Keratinocyte (primary cell): ENCODE results near the gene MYH10. TPM values are rescaled to one million over a fixed set of nuclear protein-coding genes. Genes with fewer than 3 reads are reported as not detected.
A peak's percentile ranks its signal among the peaks of the same experiment; 100 is the strongest.

Experiments
- DNase-seq: peaks from one replicate; pipeline ENCODE4 v3.0.0-alpha.2; 2011; ENCODE audit warnings: low read depth, missing footprints, low spot score
- FAIRE-seq: peaks from 2 replicates; lab custom pipeline; 2011; peaks lifted over from hg19 to GRCh38; lab: Jason Lieb, UNC
- H2AFZ ChIP-seq: 2 replicates; pipeline ENCODE4 v1.6.0; 2012; ENCODE audit warnings: low read length, control low read depth, inconsistent platforms; ENCODE audit not compliant: control insufficient read depth
- H3K27ac ChIP-seq: 2 replicates; pipeline ENCODE4 v1.5.1; 2011; ENCODE audit warnings: low read length; ENCODE audit not compliant: control insufficient read depth, insufficient read depth
- H3K27me3 ChIP-seq: 3 replicates; pipeline ENCODE4 v1.6.0; 2011; ENCODE audit warnings: low read length; ENCODE audit not compliant: control insufficient read depth, insufficient read depth; ENCODE audit errors: extremely low read depth
- H3K36me3 ChIP-seq, 2 experiments: 2 replicates in 1 of 2; 3 replicates in 1 of 2; pipeline ENCODE4 v1.5.1; 2011; ENCODE audit warnings: low read length in 2 of 2, mild to moderate bottlenecking in 1 of 2; ENCODE audit not compliant: control insufficient read depth in 2 of 2, insufficient read depth in 2 of 2; ENCODE audit errors: extremely low read depth in 1 of 2
- H3K4me1 ChIP-seq: 3 replicates; pipeline ENCODE4 v1.5.1; 2011; ENCODE audit warnings: low read length; ENCODE audit not compliant: control insufficient read depth, insufficient read depth; ENCODE audit errors: extremely low read depth
- H3K4me2 ChIP-seq: 3 replicates; pipeline ENCODE4 v1.6.0; 2011; ENCODE audit warnings: low read depth, low read length; ENCODE audit not compliant: control insufficient read depth, insufficient read depth; ENCODE audit errors: extremely low read depth
- H3K4me3 ChIP-seq, 3 experiments: fragments of 200-600 bp in 1 of 3; sonication (generic) in 1 of 3; 2 replicates in 2 of 3; 3 replicates in 1 of 3; pipeline ENCODE4 v1.5.1; 2011 to 2016; ENCODE audit warnings: low read length in 3 of 3, mild to moderate bottlenecking in 3 of 3, control low read depth in 2 of 3, inconsistent platforms in 1 of 3, low read depth in 1 of 3, mixed read lengths in 1 of 3, mixed run types in 1 of 3, moderate library complexity in 1 of 3; ENCODE audit not compliant: control insufficient read depth in 2 of 3, insufficient read depth in 2 of 3; ENCODE audit errors: extremely low read depth in 1 of 3
- H3K79me2 ChIP-seq: 2 replicates; pipeline ENCODE4 v1.6.0; 2012; ENCODE audit warnings: low read length; ENCODE audit not compliant: control insufficient read depth, insufficient read depth
- H3K9ac ChIP-seq: 3 replicates; pipeline ENCODE4 v1.6.0; 2011; ENCODE audit warnings: low read length; ENCODE audit not compliant: control insufficient read depth, insufficient read depth; ENCODE audit errors: extremely low read depth
- H3K9me1 ChIP-seq: 3 replicates; pipeline ENCODE4 v1.6.0; 2011; ENCODE audit warnings: low read length; ENCODE audit not compliant: control insufficient read depth, insufficient read depth; ENCODE audit errors: extremely low read depth
- H3K9me3 ChIP-seq: 2 replicates; pipeline ENCODE4 v1.5.1; 2012; ENCODE audit warnings: low read depth, low read length; ENCODE audit not compliant: control insufficient read depth
- H4K20me1 ChIP-seq: 3 replicates; pipeline ENCODE4 v1.6.0; 2011; ENCODE audit warnings: low read length; ENCODE audit not compliant: control insufficient read depth, insufficient read depth; ENCODE audit errors: extremely low read depth
- CTCF ChIP-seq, 3 experiments: IDR thresholded peaks in 1 of 3; conservative IDR thresholded peaks in 1 of 3; optimal IDR thresholded peaks in 1 of 3; 2 replicates in 2 of 3; 3 replicates in 1 of 3; pipeline versions ENCODE3 to v1.5.1; 2011; ENCODE audit warnings: low read length in 3 of 3, mild to moderate bottlenecking in 3 of 3, moderate library complexity in 2 of 3, control low read depth in 1 of 3, inconsistent platforms in 1 of 3; ENCODE audit not compliant: insufficient read depth in 2 of 3; ENCODE audit errors: extremely low read depth in 1 of 3
- EZH2 ChIP-seq: IDR thresholded peaks from one replicate; pipeline ENCODE4 v1.6.1; 2012; ENCODE audit warnings: inconsistent platforms, mild to moderate bottlenecking, low read length, moderate library complexity
- dilution Hi-C: fragments of 300-500 bp; cut with MboI; formaldehyde crosslinking; loops from one replicate; pipeline ENCODE4 v1.7.0; 2020; ENCODE audit warnings: low sequenced_read_pairs; ENCODE audit not compliant: extremely low pct_ligation_motif_present
- polyA plus RNA-seq, 5 experiments: library from polyadenylated mRNA; depleted of rRNA in 3 of 5; stranded (reverse) in 3 of 5; stranded (forward) in 1 of 5; unstranded in 1 of 5; fragments of >200 nt; gene quantifications; 1 replicate in 1 of 5; 2 replicates in 3 of 5; 3 replicates in 1 of 5; pipeline versions ENCODE4 v1.2.1 to v1.2.3, GENCODE V29; 2011 to 2012; ENCODE audit warnings: missing spikeins in 2 of 5, low read depth in 1 of 5, low replicate concordance in 1 of 5

The MYH10 gene
- polyA plus RNA-seq, 1 donor (not counting 4 experiments of a cell fraction or from before 2014, with no cell fraction given): 21.2 TPM

- Histone ChIP-seq H3K4me3 (no peak overlapping the region), H3K27ac (no peak overlapping the region), H3K9me3 (no peaks in the 10 kb centered on the region), H3K79me2 (no peaks in the 10 kb centered on the region), H3K9ac (no peak overlapping the region), H4K20me1 (no peaks in the 10 kb centered on the region), H3K27me3 (no peaks in the 10 kb centered on the region), H3K4me1 (no peaks in the 10 kb centered on the region), H3K4me2 (no peak overlapping the region), H3K9me1 (peaks cover 3% of the 10 kb centered on the region), H3K36me3 (peaks cover 6 to 12% of the 10 kb centered on the region in 2 experiments), H2AFZ (no peak overlapping the region)
- dilution Hi-C loops: no loop called here
- FAIRE-seq: peak; percentile 13
- no peak for TF ChIP-seq EZH2
- TF ChIP-seq CTCF (optimal IDR thresholded peaks at IDR 0.05 in 1 of 3, IDR thresholded peaks at IDR 0.05 in 1 of 3, conservative IDR thresholded peaks at IDR 0.05 in 1 of 3; ENCODE audit: extremely low read depth in 1 of 3, insufficient read depth in 2 of 3, low read length in 3 of 3): no peak
- no peak for DNase-seq
Observed at GRCh38 chr17:8520981-8521380, 109.5 kb downstream of the MYH10 start.

DNA sequence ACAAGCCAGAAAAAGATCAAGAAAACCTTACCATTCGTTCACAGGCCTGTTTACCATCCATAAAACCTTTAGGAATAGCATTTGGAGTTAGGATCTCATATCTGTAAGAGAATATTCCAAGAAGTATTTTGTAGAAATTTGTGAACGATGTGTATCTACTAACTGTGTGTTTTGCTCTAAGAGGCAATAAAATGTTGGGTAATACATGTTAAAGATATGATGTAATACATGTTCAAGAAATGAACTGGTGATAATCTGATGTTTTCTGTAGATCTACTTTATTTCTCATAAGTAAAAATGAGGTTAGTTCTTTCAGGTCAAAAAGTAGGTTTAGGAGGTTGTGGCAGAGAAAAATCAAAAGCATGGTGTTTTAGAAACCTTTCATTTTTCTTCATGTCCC lies 111.7 kb downstream of the MYH10 start:
- Histone ChIP-seq H3K79me2 (no peaks in the 10 kb centered on the region), H2AFZ (no peak overlapping the region), H3K27ac (no peak overlapping the region), H4K20me1 (no peaks in the 10 kb centered on the region), H3K36me3 (peaks cover 8 to 10% of the 10 kb centered on the region in 2 experiments), H3K4me3 (no peak overlapping the region), H3K9me1 (peaks cover 3% of the 10 kb centered on the region), H3K27me3 (no peaks in the 10 kb centered on the region), H3K4me1 (no peaks in the 10 kb centered on the region), H3K9me3 (no peaks in the 10 kb centered on the region), H3K9ac (no peak overlapping the region), H3K4me2 (no peak overlapping the region)
- FAIRE-seq (no peak), DNase-seq (no peak)
- TF ChIP-seq CTCF (optimal IDR thresholded peaks at IDR 0.05 in 1 of 3, IDR thresholded peaks at IDR 0.05 in 1 of 3, conservative IDR thresholded peaks at IDR 0.05 in 1 of 3; ENCODE audit: extremely low read depth in 1 of 3, insufficient read depth in 2 of 3, low read length in 3 of 3) (no peak), EZH2 (no peak)
- dilution Hi-C loops: no loop called here
